ENCODE data around the gene TPSB2. TPM values are rescaled to one million over a fixed set of nuclear protein-coding genes. Genes with fewer than 3 reads are reported as not detected.
"Not testable (repeated sequence)": the region's sequence is repeated elsewhere in the genome, so short reads cannot be mapped to it uniquely, and the experiment has no call there.

TPSB2 gene
- 100 to 1,000 TPM in 1 of 4 donors, 10 to 100 TPM in 3; 32.8 to 163 (median 51.4) TPM for total RNA-seq

DNA sequence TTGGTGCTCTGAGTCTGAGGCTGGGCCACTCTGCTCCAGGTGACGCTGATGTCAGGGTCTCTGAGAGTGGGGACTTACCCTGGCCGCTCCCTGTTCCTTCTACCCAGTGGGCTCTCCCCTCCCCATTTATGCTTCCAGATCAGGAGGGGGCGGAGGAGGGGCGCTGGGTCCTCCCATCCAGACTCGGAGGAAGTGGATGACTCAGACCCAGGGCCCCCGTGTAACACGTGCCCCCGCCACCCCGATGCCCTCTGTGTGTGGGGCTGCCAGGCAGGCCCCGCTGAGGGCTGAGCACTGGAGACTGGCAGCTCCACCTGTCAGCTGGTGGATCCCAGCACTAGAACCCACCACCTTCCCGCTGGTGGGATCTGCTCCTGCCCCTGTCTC is at the start of gene TPSB2:
Gene TPSB2 (minus strand): TSS at position 101 of the 387 bp plus-strand sequence. CDS start 233 bp downstream, outside the sequence.
- not testable (repeated sequence) for TF ChIP-seq CTCF (IDR thresholded peaks at IDR 0.05; ENCODE audit: low read depth)

- no peak for TF ChIP-seq CTCF (IDR thresholded peaks at IDR 0.05; ENCODE audit: low read depth)
Measured at GRCh38 chr16:1279081-1279944, 49.3 kb upstream of the TPSB2 start.

- TF ChIP-seq CTCF (IDR thresholded peaks at IDR 0.05; ENCODE audit: low read depth) = no peak
Measured at GRCh38 chr16:1278477-1278876, 48.5 kb upstream of the TPSB2 start.

DNA sequence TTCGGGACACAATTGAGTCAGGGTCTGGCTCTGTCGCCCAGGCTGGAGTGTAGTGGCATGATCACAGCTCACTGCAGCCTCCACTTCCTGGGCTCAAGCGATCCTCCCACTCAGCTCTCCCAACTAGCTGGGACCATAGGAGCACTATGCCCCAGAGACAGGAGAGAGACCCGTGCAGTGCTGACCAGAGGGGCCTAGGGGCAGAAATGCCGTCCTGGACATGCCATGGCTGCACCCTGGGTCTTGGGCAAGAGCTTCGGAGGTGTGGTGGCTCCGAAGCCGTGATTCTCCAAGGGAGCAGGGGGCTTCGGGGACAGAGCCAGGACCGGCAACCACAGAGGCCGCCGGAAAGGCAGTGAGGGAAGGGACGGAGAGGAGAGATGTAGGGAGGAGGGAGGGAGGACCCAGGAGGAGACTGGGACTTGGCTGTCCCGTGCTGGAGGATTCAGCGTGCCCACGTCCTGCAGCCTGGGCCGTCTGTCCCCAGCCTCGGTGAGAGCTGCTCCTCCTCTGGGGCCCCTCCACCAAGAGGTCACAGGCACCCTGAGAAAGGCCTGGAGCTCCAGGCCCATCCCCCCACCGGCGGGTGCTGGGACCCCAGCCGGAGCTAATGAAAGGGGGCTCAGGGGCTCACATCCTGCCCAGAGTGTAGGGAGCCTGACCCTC is 47.8 kb upstream of the TPSB2 start:
- no peak for TF ChIP-seq CTCF (IDR thresholded peaks at IDR 0.05; ENCODE audit: low read depth)

- TF ChIP-seq CTCF (IDR thresholded peaks at IDR 0.05; ENCODE audit: low read depth) = no peak
Measured at GRCh38 chr16:1277151-1277598, 47.2 kb upstream of the TPSB2 start.

- TF ChIP-seq CTCF (IDR thresholded peaks at IDR 0.05; ENCODE audit: low read depth) = no peak
Measured at GRCh38 chr16:1276580-1276878, 46.5 kb upstream of the TPSB2 start.

DNA sequence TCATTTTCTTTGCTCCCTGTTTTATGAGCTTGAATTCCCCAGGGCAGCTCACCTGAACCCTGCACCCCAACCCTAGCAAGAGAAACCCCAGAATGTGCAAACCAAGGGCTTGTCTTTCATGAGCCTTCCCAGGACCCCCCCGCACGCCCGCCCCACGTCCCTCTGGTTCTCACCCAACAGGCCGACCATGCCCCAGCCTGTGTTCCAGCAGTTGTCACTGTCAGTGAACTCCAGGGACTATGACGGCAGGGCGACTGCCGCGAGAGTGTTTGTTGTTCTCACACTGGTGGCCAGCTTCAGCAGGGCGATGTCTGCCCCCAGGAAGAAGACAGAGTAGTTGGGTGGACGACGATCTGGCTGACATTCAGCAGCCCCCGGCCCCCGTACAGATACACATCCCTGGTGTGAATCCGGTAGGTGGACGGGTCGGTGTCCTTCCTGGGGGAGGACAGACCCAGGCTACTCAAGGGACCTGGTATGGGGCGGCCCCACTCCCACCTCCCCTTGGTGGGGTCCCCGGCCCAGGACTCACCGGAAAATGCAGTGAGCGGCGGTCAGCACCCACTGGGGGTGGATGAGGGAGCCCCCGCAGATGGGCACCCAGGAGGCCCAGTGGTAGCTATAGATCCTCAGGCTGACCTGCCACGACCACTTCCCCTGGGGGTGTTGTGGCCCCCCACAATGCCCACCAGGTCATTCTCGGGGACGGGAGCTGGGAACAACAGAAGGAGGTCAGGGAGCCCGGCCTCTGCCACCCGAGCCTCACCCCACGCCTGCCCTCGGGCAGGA is 46.0 kb upstream of the TPSB2 start:
- no peak for TF ChIP-seq CTCF (IDR thresholded peaks at IDR 0.05; ENCODE audit: low read depth)
